ENCODE results near the gene RSPRY1.

- TF ChIP-seq ARNT (IDR thresholded peaks at IDR 0.05) (no peak), NFRKB (IDR thresholded peaks at IDR 0.05) (no peak), ELF4 (IDR thresholded peaks at IDR 0.05) (no peak), SUZ12 (IDR thresholded peaks at IDR 0.05) (no peak), FOXA1 (IDR thresholded peaks at IDR 0.05) (no peak), FOXK2 (IDR thresholded peaks at IDR 0.05) (no peak), SP1 (IDR thresholded peaks at IDR 0.05) (no peak), BHLHE40 (IDR thresholded peaks at IDR 0.05; ENCODE audit: borderline replicate concordance) (no peak), ZNF384 (IDR thresholded peaks at IDR 0.05) (no peak)
- TF ChIP-seq, protein P1, sequence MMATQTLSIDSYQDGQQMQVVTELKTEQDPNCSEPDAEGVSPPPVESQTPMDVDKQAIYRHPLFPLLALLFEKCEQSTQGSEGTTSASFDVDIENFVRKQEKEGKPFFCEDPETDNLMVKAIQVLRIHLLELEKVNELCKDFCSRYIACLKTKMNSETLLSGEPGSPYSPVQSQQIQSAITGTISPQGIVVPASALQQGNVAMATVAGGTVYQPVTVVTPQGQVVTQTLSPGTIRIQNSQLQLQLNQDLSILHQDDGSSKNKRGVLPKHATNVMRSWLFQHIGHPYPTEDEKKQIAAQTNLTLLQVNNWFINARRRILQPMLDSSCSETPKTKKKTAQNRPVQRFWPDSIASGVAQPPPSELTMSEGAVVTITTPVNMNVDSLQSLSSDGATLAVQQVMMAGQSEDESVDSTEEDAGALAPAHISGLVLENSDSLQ (IDR thresholded peaks at IDR 0.05) = no peak
These were observed 56.5 kb downstream of the RSPRY1 start for GRCh38 chr16:57242650-57243049.
